GM21526 (cell line): Measurements from ENCODE around the gene CHST10.

ENCODE experiments used
- ATAC-seq: cut with Tn5 transposase; IDR thresholded peaks from one replicate; pipeline ENCODE4 v1.9.1; 2021; ENCODE audit warnings: moderate library complexity; ENCODE audit not compliant: unreplicated experiment, low FRiP score

CHST10 gene

DNA sequence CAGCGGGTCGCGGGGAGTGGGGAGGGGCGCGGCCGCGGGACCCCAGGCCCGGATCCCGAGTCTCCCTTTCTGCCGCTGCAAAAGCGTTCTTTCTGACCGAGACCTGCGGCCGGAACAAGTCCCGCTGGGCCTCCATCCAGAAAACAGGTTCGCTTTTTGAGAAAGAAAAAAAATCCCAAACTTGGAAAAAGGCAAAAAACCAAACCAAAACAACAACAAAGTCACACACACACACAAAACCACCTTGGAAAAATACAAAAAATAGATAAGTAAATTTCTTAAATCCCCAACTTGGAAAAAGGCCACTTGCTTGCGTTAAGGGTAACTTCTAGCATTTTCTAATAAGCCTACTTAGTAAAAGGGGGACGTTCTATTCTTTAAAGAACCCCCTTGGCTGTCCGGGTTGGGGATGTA is 250 bp upstream of the CHST10 start:
- ATAC-seq, result no peak

DNA sequence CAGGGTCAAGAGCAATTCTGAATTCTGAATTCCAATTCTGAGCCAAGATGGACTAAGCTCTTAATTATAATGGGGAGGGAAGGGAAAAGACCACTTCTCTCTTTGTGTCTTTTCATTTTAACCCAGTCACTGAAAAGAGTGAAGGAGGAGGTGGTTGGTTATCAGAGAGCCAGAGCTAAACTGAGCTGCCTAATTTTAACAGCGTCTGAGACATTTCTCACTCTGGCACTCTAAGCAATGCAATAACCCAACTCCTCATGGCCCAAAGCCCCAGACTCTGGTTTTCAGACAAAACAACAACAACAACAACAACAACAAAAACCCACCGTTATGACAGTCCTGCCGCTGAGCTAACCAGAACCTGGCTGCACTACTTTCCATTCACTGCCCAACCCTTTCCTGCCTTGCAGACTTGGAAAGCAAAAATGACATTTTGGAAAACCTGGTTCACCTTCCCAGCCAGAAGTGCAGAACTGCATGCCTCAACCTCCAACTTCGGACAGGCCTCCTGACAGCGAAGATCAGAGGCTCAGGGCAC is 1.0 kb downstream of the CHST10 start:
- ATAC-seq, result no peak

DNA sequence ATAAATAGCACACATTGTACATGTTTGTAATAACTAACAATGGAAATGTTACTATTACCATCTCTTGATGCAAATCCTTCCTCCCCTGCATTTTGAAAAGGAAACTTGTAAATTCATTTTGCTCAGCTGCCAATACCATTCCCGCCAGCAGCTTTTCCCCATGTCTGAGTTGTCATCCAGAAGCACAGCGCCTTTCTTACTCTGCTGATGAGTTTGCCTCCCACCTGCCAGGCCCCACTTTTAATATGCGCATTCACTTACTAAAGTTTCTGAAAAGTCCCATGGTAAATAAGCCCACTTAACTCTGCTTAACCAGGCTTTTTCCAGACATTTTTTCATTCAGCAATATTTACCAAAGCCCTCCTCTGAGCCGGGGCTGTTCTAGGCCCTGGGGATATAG is 3.9 kb downstream of the CHST10 start:
- no peak for ATAC-seq

DNA sequence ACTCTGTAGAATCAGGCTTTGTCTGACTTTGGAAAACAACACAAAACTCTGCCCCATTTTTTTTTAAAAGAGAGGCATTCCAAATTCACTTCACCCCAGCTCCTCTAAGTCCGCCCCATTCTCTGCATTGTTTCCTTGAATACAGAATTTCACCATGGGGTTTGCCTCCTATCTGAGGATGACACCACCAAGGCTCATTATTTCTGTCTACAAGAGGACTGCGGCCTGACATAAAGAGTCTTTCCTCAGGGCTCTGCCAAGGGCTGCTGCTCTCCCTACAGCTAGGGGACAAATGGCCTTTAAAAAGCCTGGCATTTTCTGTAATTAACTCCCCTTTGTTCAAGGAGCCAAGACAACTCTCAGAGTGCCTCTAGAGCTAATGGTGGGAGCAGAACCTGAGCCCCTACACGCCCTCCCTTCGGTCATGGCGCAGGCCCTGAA is 4.6 kb downstream of the CHST10 start:
- no peak for ATAC-seq

DNA sequence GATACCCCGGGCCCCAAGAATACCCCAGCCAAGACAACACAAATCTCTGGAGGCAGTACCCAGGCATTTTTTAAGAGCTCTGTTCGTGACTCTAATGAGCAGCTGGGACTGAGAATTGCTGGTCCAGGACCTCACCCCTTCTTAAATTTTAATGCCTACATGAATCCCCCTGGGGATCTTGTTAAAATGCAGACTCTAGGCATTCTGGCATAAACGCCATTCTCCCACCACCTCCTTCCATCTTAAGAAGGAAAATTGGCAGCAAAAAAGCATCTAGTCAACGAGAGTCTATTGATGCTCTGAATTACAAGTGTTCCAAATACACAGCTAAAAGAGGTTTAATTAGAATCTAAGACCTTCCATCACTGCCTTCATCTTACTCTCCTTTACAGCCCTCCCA is 5.0 kb downstream of the CHST10 start:
- ATAC-seq, result no peak

DNA sequence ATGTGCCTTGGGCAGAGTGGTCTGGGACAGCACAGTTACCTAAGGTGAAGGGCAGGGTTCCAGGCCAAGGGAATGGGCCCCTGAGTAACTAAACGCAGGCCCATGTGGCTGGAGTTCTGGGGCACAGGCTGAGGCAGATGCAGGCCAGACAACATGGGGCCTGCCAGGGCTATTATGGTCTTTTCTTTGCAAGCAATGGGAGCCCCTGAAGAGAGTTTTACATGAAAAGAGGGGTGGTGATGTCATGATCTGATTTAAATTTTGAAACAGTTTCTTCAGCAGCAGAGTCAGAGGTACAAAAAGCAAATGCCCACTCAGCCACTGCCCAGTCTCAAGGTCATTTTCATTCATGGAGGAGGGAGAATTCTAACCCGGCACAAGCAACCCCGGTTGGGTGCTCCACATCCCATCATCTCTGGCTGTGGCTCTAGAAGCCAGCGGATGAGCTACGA is 5.6 kb downstream of the CHST10 start:
- no peak for ATAC-seq

DNA sequence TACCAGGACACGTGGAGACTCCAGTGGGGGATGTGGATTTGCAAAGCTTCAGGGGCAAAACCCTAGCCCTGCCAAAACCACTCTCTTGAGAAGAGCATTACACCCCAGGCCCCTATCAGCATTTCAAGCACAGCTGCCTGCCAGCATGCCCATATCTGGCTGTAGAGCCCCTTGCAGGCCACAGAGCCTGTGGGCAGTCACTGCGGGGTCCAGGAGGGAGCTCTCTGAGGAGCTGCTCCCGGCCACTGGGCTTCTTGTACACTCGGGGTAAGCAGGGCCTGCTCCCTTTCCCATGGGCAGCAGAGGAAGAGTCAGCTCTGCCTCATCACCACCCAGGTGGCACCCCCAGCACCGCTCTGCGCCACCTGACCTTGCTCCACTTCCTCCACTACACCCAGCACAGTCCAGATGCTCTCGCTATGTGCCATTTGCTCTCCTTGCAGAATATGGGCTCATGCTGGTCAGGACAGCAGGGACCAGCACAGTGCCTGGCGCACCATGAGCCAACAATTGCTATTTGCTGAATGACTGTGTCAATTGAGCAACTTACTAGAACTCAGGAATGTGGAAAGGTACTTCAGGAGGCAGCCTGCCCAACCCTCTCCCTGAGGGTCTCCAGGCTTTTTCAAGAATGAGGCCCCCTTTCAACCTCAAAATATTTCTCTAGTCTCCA is 7.4 kb downstream of the CHST10 start:
- no peak for ATAC-seq

DNA sequence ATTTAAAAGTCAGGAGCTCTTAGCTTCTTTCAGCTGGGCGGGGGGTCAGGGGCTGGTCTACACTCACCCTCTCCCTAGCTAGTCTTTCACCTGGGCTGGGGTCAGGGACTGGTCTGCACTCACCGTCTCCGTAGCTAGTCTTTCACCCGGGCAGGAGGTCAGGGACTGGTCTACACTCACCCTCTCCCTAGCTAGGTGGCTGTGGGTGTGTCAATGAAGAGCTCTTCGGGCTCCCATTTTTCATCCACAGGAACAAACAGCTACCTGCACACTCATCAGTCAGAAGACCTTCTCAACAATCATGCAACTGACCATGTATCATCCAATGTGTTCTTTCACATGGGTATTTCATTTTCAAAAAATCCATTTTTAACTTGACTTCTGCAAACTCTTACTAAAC is 8.0 kb downstream of the CHST10 start:
- ATAC-seq, result no peak

DNA sequence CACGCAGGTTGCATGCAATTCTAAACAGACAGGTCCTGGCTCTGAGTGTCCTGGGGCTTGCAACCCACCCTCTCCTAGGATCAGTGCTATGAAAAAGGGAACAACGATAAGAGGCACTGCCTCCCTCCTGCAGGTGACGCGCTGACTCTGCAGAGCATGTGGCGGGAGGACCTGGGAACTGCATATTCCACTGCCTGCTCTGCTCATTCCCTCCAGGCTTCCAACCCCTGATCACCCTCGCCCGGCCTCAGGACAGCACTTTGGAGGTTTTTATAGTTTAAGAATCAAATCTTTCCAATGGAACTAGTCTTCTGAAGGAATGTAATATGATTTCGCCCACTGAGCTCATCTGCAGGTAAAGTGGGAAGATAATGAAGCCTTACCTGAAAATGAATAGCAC is 8.5 kb downstream of the CHST10 start:
- no peak for ATAC-seq

DNA sequence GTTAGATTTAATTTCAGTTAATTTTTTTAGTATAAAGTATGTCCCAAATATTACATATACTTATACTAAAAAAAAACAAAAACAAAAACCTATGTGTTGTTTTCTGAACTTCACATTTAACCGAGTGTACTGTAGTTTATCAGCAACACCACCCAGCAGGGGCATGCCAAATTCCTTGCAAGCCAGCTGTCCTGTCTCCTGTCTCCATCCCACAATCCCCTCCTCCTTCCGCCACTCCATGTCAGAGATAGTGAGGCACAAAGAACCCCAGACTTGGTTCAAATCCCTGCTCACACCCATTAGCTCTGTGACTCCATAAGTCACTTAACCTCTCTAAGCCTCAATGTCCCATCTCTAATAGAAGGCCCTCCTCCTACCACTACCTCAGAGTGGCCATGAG is 9.4 kb downstream of the CHST10 start:
- no peak for ATAC-seq

DNA sequence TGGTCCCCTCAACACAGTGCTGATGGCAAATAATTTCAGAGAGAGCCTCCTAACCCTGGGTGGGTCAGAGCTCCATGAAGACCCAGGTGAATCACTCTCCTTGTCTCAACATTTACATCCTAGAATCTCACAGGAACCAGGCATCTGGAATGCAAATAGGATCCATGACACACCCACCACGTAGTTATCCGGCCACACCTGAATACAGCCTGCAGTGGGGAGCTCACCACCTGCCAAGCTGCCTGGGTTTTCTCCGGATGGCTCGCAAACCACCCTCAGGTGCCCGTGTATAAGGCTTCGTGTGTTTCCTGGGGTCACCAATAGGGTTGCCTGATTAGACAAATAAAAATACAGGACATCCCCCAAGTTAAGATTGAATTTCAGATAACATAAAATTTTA is 9.9 kb downstream of the CHST10 start:
- ATAC-seq, result no peak

DNA sequence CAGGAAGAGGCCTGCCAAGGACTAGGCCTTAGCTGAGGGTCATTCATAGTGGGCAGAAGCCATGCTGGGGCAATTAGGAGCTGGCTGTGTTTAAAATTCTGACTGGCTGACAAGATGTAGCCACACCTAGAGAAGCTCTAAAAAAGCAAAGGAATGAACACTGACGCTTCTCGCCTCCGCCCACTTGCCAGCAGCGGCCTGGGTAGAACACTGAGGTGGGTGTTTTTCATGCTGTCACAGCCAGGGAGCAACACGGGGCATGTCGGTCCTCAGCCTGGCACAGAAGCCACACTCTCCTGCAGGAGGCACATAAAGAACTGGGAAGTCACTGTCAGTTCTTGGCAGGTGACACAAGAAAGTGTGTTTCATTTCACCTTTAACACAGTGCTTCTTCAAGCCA is 10.4 kb downstream of the CHST10 start:
- ATAC-seq, result no peak

DNA sequence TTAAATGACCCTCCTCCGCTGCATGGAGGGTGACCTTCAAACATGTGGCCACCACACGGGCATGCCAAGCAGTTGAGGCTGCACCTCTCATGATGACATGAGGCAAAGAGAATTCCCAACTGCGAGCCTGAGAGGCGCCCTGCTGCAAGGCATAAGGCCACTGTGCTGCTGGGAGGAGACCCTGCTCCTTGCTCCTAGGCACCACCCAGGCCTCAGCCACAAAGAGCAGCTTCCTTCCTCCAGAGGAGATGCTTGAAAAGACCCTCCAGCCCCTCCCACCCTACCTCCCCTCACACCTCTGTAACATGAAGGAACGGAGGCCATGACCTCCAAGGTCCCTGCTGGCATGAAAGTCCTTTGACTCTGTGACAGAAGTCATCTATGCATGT is 11.4 kb downstream of the CHST10 start:
- ATAC-seq, result no peak

DNA sequence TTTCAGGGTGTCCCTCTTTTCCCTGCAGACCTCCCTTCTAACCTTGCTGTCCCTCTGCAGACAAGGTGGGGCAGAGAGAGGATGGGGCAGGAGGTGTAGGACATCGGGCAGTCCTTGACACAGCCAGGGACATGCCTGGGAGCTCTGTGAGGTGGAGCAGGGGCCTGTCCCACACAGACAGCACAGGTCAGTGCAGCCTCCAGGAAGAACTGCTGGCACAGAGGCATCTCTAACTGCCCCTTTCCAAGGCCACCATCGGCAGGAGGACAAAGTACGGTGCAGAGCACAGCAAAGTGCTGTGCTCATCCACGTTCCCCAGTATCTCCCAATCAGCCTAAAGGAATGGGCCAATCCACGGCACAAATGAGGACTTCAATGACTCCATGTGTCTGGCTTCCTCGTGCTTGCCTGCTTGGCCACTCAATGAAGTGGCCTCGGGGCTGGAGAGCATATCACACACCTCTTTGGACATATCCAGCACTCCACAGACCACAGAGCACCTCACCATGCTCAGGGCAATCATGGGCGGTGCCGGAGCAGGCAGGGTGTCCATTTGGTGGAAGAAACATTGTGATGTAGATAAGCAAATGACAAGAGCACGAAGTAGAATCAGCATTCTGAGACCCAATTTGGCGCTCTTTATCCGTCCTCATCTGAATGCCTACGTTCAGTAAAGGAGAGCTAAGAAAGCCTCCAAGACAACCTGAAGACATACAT is 11.9 kb downstream of the CHST10 start:
- no peak for ATAC-seq

DNA sequence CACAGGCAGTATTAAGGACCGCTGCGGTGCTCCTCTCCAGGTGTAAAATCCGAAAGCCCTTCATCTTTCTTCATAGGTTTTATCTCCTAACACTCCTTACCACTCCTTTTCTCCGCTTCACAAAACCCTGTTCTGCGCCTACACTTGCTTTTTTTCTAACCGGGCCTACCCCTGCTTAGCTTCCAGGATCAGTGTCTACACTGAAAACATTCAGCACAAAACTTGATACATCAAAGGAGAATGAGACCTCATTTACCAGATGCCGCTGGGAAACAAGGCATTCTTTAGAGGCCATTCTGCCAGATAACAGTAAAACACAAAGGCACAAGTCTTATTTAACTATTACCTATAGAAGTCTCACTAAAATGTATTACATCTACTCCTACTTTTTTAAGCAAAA is 13.1 kb downstream of the CHST10 start:
- ATAC-seq, result no peak

DNA sequence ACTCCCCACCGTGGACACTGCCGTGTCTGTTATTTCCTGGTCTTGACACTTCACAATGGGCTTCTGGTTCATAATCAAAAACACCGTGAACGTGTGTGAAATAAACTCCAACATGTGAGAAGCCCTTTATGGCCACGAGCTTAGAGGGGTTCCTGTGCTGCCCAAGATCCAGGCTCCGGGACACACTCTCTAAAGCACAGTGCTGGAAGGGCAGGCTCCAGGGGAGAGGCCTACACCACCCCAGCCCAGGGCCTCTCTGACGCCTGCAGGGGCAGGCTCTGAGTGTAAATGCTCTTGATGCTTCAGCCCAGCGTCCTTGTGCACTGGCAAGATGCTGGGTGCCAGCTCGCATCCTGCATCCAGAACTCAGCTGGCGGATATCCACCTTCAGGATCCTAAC is 13.7 kb downstream of the CHST10 start:
- ATAC-seq, result no peak

DNA sequence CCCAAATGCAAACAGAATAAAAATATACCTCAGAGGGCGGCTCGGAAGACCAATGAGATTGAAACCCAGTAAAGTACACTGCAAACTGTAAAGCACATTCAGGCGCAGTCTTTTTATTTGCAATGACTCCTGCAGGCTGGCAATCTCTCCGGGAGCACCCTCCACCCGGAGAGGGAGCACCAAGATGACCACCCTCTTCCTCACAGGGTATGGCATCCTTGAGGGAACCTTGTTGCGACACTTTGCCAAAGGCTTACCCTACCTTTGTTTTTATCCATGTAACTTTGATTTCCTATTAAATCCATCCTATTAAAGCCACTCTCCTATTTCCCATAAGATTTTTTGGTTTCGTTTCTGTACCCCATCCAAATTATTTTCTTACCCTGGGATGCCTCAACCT is 16.2 kb downstream of the CHST10 start:
- ATAC-seq, result no peak

DNA sequence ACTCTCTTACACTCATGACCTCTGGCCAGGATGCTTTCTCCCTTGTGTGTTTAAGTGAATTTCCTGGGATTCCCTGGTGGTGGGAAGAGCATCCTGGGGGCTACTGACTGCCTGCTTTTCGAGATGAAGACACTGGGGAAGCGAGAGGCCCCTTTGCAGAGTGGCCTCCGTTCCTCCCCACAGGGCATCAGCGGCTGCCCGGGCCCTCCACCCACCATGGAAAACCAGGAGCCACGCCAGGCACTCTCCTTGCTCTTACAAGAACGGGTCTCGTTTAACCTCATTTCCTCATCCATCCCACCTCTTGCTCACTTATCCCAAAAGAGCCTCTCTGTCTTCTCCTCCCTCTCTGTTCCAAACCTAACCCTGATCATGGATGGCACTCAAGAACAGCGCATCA is 17.8 kb downstream of the CHST10 start:
- ATAC-seq, result no peak

DNA sequence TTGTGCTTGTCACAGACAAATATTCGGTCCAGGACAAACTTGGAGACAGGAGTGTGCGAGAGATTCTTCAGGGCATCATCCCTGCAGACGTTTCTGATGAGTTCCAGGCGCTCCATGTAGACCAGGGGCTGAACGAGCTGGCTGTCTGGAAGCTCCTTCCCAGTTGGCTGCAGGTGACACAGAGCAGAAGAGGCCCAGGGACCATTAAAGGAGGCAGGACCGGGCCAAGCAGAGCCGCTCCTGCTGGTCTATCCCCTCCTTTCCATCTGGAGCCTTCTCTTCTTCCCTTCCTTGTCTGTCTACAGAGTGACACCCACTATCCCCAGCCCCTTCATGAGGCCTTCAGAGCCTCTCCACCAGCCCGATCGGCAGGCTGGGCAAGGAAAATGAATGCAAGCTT is 19.5 kb downstream of the CHST10 start:
- no peak for ATAC-seq

DNA sequence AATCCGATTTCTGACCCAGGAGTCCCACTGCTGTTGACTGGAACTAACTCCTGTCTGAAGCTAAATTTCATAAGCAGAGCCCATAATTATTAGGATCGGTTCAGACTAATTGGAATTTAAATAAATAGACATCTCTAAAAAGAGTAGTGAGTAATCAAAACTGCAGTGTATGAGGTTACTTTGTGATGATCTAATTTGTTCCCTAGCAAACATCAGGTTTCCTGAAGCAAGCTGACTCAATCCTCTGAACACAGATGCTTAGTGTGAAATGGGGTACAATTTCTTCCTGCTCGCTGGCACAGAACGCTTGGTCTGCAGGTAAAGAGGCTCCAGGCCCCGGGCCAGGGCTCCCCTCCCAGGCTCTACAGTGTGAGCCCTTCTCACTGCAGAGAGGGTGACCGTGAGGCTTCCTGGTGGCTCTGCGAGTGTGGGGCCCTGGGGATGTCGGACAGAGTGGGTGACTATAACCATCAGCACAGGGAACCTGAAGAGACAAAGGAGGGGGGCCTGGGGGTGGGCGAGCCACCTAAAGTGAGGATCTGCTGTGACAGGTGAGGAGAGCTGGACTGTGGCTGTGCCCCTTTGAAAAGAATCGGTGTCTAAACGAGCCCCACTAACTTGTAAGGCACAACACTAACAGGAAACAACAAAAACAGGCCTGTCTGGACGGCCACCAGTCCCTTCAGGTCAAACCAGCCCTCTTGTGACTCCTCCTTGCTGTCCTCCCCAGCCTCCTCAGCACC is 20.2 kb downstream of the CHST10 start:
- ATAC-seq, result no peak

DNA sequence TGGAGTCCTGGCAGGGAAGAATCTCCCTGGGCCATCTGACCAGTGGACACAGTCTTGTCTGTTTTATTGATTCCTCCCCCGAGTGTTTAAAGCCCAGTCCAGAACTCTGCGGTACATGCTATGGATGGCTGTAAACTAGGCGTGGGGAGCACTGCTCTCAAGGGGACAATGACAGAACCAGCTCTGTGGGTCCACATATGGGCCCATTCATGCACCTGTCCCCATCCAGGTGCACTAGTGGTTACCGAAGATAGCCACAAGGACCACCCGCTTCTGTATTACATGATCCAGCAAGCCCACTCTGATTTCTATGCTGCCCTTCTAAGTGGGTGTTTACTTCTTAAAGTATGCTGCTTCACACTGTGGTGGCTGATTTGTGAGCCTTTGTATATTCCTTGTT is 21.0 kb downstream of the CHST10 start:
- ATAC-seq, result no peak
